Thyroid gland (tissue), 4 donors: ENCODE results near the gene CCND2.

Source experiments
- CTCF ChIP-seq, 6 experiments: fragments of 200-600 bp in 3 of 6; fragments of 450-650 bp in 3 of 6; sonication (generic) in 3 of 6; IDR thresholded peaks; one replicate each; pipeline ENCODE4 v1.5.1; 2016 to 2019; ENCODE audit warnings: antibody characterized with exemption in 6 of 6, mild to moderate bottlenecking in 2 of 6, inconsistent platforms in 1 of 6, moderate library complexity in 1 of 6
- POLR2A ChIP-seq, 2 donors: fragments of 450-650 bp; IDR thresholded peaks; one replicate each; pipeline ENCODE4 v1.6.1; 2017; ENCODE audit warnings: antibody characterized with exemption in 2 of 2, mild to moderate bottlenecking in 2 of 2, moderate library complexity in 1 of 2

- TF ChIP-seq CTCF (IDR thresholded peaks at IDR 0.05) (no peak), POLR2A (IDR thresholded peaks at IDR 0.05) (no peak)
Measured at GRCh38 chr12:4297617-4298016, 24.1 kb downstream of the CCND2 start.
